ENCODE results near the gene ILF3. TPM values are rescaled to one million over a fixed set of nuclear protein-coding genes. Genes with fewer than 3 reads are reported as not detected.

Gene ILF3
- total RNA-seq, 2 donors from 2014 or later = 298 to 579 TPM

- ATAC-seq = no peak
- Mint-ChIP-seq H3K4me3 (no peak overlapping the region), H3K9me3 (no peaks in the 10 kb centered on the region), H3K36me3 (peaks cover 6% of the 10 kb centered on the region), H3K4me1 (ENCODE audit: low read depth in 2 of 2) (peaks cover 0 to 12% of the 10 kb centered on the region in 2 donors), H3K27me3 (no peaks in the 10 kb centered on the region), H3K27ac (no peak overlapping the region)
- no peak for DNase-seq (ENCODE audit: low spot score)
These were observed 22.3 kb upstream of the ILF3 start for GRCh38 chr19:10631874-10632273.

DNA sequence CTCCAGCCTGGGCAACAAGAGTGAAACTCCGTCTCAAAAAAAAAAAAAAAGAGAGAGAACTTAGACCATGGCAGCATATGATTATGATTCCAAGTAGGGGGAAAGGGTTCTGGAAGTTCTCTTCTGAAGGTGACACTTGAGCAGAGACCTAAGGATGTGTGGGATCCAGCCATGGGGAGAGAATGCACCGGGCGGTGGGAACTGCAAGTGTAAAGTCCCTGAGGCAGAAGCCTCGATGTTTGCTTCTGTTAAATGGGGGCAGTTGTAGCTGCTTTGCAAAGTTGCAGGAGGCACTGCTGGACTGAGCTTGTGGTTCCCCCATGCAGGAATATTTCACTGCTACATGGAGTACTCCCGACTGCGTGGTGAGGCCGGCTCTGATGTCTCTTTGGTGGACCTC, 19.7 kb upstream of the ILF3 start:
- H3K36me3 Mint-ChIP-seq = peaks cover 12% of the 10 kb centered on the region
- no peak overlapping the region for H3K4me3 Mint-ChIP-seq
- H3K27me3 Mint-ChIP-seq = no peaks in the 10 kb centered on the region
- H3K9me3 Mint-ChIP-seq = no peaks in the 10 kb centered on the region
- no peak for ATAC-seq
- H3K4me1 Mint-ChIP-seq (ENCODE audit: low read depth in 2 of 2) = peaks cover 8 to 21% of the 10 kb centered on the region in 2 donors
- no peak overlapping the region for H3K27ac Mint-ChIP-seq
- DNase-seq (ENCODE audit: low spot score) = no peak

GRCh38 chr19:10634963-10635362, 19.2 kb upstream of the ILF3 start:
- H3K4me3 Mint-ChIP-seq = no peak overlapping the region
- ATAC-seq = no peak
- H3K36me3 Mint-ChIP-seq = peaks cover 12% of the 10 kb centered on the region
- no peaks in the 10 kb centered on the region for H3K27me3 Mint-ChIP-seq
- H3K4me1 Mint-ChIP-seq (ENCODE audit: low read depth in 2 of 2) = peaks cover 8 to 22% of the 10 kb centered on the region in 2 donors
- no peaks in the 10 kb centered on the region for H3K9me3 Mint-ChIP-seq
- DNase-seq (ENCODE audit: low spot score) = no peak
- H3K27ac Mint-ChIP-seq = no peak overlapping the region

DNA sequence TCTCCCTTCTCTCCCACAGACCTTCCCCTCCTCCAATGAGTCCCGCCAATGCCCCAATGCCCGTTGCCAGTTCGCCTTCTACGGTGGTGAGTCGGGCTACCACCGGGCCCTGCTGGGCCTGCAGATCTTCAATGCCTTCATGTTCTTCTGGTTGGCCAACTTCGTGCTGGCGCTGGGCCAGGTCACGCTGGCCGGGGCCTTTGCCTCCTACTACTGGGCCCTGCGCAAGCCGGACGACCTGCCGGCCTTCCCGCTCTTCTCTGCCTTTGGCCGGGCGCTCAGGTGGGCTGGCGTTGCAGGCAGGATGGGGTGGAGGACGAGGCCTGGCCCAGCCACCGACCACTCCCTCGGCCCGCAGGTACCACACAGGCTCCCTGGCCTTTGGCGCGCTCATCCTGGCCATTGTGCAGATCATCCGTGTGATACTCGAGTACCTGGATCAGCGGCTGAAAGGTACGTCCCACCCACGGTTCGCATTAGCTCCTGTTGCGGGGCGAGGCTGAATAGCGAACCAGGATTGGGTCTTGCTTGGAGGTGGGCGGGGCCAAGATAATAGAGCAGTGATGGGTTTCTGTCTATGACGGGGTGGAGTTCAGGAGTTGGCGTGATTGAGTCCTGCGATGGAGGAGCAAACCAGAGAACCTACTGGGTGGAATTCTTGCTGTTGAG, 17.7 kb upstream of the ILF3 start:
- no peak for DNase-seq (ENCODE audit: low spot score)
- H3K27ac Mint-ChIP-seq = peak overlapping the region in 1 of 2 donors; percentile 19
- H3K36me3 Mint-ChIP-seq = peaks cover 12% of the 10 kb centered on the region
- no peaks in the 10 kb centered on the region for H3K27me3 Mint-ChIP-seq
- no peaks in the 10 kb centered on the region for H3K9me3 Mint-ChIP-seq
- peaks cover 8 to 22% of the 10 kb centered on the region in 2 donors for H3K4me1 Mint-ChIP-seq (ENCODE audit: low read depth in 2 of 2)
- no peak overlapping the region for H3K4me3 Mint-ChIP-seq
- ATAC-seq = no peak

- Mint-ChIP-seq H3K9me3 (no peaks in the 10 kb centered on the region), H3K36me3 (peaks cover 12% of the 10 kb centered on the region), H3K27me3 (no peaks in the 10 kb centered on the region), H3K4me3 (no peak overlapping the region), H3K4me1 (ENCODE audit: low read depth in 2 of 2) (peaks cover 8 to 22% of the 10 kb centered on the region in 2 donors), H3K27ac (peak overlapping the region in 1 of 2 donors; percentile 82)
- no peak for ATAC-seq
- DNase-seq (ENCODE audit: low spot score) = no peak
These were observed 16.3 kb upstream of the ILF3 start for GRCh38 chr19:10637894-10638293.

GRCh38 chr19:10639836-10640235, 14.3 kb upstream of the ILF3 start:
- ATAC-seq = peak; percentile 44 to 62
- no peak overlapping the region for H3K4me3 Mint-ChIP-seq
- H3K36me3 Mint-ChIP-seq = peaks cover 12% of the 10 kb centered on the region
- no peak for DNase-seq (ENCODE audit: low spot score)
- H3K9me3 Mint-ChIP-seq = no peaks in the 10 kb centered on the region
- no peaks in the 10 kb centered on the region for H3K27me3 Mint-ChIP-seq
- peak overlapping the region in 1 of 2 donors; percentile 82 for H3K27ac Mint-ChIP-seq
- H3K4me1 Mint-ChIP-seq (ENCODE audit: low read depth in 2 of 2) = peaks cover 21 to 33% of the 10 kb centered on the region in 2 donors

DNA sequence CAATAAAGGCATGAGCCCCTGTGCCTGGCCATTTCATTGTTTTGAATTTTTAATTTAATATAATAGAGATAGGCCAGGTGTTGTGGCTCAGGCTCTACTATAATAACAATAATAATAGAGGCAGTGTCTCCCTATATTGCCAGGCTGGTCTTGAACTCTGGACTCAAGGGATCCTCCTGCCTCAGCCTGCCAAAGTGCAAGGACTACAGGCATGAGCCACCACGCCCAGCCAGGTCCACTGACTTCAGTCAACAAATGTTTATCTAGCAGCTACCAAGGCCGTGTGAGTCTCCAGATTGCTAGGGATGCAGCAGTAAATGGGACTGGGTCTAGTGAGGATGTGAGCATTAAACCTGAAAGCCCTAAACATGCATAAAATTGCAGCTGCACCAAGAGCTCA, 13.8 kb upstream of the ILF3 start:
- no peaks in the 10 kb centered on the region for H3K9me3 Mint-ChIP-seq
- H3K4me3 Mint-ChIP-seq = no peak overlapping the region
- no peaks in the 10 kb centered on the region for H3K27me3 Mint-ChIP-seq
- DNase-seq (ENCODE audit: low spot score) (no peak), ATAC-seq (no peak)
- H3K27ac Mint-ChIP-seq = no peak overlapping the region
- H3K36me3 Mint-ChIP-seq = peaks cover 12% of the 10 kb centered on the region
- peaks cover 21 to 33% of the 10 kb centered on the region in 2 donors for H3K4me1 Mint-ChIP-seq (ENCODE audit: low read depth in 2 of 2)

DNA sequence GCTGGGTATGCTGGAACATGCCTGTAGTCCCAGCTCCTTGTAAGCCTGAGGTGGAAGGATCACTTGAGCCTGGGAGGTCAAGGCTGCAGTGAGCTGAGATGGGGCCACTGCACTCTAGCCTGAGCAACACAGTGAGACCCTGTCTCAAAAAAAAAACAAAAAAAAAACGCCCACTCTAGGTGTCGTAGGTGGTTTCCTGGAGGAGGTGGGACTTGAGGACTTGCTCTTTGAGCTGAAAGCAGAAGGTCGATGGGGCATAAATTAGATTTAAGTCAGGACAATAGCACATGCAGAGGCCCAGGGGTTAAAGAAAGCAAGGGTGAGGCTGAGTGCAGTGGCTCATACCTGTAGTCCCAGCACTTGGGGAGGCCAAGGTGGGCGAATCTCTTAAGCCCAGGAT, 12.9 kb upstream of the ILF3 start:
- Mint-ChIP-seq H3K36me3 (peaks cover 8% of the 10 kb centered on the region), H3K9me3 (no peaks in the 10 kb centered on the region), H3K4me3 (no peak overlapping the region), H3K27me3 (no peaks in the 10 kb centered on the region), H3K27ac (peak overlapping the region in 1 of 2 donors; percentile 74), H3K4me1 (ENCODE audit: low read depth in 2 of 2) (peaks cover 21 to 31% of the 10 kb centered on the region in 2 donors)
- DNase-seq (ENCODE audit: low spot score) (no peak), ATAC-seq (no peak)

DNA sequence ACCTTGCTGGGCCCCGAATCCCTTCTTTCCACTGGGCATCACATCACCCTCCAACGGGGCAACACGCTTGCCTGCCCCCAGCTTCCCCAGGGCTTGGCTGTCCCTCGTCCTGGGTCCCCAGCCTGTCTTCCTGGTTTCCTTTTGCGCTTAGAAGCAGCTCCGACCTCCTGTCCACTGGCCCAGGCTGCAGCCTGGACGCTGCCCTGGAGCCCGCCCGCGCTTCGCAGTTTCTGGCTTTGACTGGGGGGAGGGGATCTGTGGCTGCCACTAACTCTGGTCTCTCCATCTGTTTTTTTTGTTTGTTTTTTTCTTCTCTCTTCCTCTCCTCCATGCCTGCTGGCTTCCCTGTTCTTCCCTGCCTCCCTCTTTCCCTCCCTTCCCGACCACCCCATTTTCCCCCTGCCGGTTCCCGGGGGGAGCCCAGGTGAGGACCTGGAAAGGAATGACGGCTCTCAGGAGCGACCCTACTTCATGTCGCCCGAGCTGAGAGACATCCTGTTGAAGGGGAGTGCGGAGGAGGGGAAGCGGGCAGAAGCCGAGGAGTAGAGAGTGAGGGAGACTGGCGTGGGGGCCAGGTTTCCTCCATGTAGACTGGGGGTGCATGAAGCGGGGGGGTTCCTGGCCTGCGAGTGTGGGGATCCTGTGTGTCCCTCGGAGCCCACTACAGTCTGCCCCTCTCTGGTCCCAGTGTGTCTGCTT, 11.5 kb upstream of the ILF3 start:
- H3K4me1 Mint-ChIP-seq (ENCODE audit: low read depth in 2 of 2) = peaks cover 20 to 26% of the 10 kb centered on the region in 2 donors
- no peaks in the 10 kb centered on the region for H3K9me3 Mint-ChIP-seq
- DNase-seq (ENCODE audit: low spot score) = no peak
- ATAC-seq = no peak
- H3K4me3 Mint-ChIP-seq = no peak overlapping the region
- H3K27me3 Mint-ChIP-seq = no peaks in the 10 kb centered on the region
- peaks cover 6% of the 10 kb centered on the region for H3K36me3 Mint-ChIP-seq
- H3K27ac Mint-ChIP-seq = peak overlapping the region in 1 of 2 donors; percentile 55

DNA sequence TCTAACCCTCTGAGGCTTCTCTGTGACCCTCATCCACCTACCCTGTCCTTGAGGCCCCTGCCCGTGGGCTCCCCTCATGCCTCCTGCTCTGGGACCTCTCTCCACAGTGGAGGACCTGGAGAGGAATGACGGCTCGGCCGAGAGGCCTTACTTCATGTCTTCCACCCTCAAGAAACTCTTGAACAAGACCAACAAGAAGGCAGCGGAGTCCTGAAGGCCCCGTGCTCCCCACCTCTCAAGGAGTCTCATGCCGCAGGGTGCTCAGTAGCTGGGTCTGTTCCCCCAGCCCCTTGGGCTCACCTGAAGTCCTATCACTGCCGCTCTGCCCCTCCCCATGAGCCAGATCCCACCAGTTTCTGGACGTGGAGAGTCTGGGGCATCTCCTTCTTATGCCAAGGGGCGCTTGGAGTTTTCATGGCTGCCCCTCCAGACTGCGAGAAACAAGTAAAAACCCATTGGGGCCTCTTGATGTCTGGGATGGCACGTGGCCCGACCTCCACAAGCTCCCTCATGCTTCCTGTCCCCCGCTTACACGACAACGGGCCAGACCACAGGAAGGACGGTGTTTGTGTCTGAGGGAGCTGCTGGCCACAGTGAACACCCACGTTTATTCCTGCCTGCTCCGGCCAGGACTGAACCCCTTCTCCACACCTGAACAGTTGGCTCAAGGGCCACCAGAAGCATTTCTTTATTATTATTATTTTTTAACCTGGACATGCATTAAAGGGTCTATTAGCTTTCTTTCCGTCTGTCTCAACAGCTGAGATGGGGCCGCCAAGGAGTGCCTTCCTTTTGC, 10.8 kb upstream of the ILF3 start:
- H3K36me3 Mint-ChIP-seq = no peaks in the 10 kb centered on the region
- ATAC-seq = no peak
- H3K27me3 Mint-ChIP-seq = no peaks in the 10 kb centered on the region

GRCh38 chr19:10643968-10644259, 10.2 kb upstream of the ILF3 start:
- Mint-ChIP-seq H3K36me3 (no peaks in the 10 kb centered on the region), H3K27me3 (no peaks in the 10 kb centered on the region), H3K27ac (peak overlapping the region; percentile 55 to 85), H3K9me3 (no peaks in the 10 kb centered on the region), H3K4me1 (ENCODE audit: low read depth in 2 of 2) (peaks cover 13 to 25% of the 10 kb centered on the region in 2 donors), H3K4me3 (no peak overlapping the region)
- no peak for DNase-seq (ENCODE audit: low spot score)
- no peak for ATAC-seq

More for the DNA sequence above, 10.8 kb upstream of the ILF3 start:
- Mint-ChIP-seq H3K4me3 (no peak overlapping the region), H3K4me1 (ENCODE audit: low read depth in 2 of 2) (peaks cover 13 to 23% of the 10 kb centered on the region in 2 donors), H3K27ac (peak overlapping the region; percentile 55 to 85), H3K9me3 (no peaks in the 10 kb centered on the region)
- no peak for DNase-seq (ENCODE audit: low spot score)

DNA sequence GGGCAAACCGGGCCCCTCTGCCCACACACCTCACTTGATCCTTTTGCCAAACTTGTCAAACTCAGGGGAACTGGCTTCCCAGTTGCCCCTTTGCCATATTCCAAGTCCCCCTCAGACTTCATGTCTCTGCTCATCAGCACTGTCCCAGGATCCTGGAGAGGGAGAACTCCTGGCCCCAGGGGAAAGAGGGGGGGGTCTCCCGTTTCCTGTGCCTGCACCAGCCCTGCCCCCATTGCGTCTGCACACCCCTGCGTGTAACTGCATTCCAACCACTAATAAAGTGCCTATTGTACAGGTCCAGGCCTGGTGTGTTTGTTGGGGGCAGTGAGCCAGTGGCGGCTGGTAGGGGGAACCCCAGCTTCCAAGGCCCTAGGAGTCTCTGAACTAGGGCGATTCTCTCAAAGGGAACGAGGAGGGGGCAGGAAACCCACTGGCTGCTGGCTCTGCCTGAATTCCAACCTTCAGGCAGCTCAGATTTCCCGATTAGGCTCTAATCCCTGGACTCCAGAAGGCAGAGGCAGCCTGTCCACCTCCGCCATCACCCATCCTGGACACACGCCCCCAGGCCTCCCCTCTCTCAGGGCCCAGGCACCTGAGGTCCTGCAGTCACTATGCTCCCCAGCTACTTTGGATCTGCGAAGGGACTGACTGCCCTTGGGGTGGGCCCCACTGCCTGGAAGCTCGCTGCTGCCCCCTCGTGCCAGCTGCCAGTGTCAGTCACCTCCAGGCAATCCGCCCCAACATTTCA, 9.7 kb upstream of the ILF3 start:
- Mint-ChIP-seq H3K4me1 (ENCODE audit: low read depth in 2 of 2) (peaks cover 13 to 20% of the 10 kb centered on the region in 2 donors), H3K4me3 (no peak overlapping the region), H3K27me3 (no peaks in the 10 kb centered on the region), H3K27ac (peak overlapping the region; percentile 55 to 85), H3K9me3 (no peaks in the 10 kb centered on the region), H3K36me3 (no peaks in the 10 kb centered on the region)
- ATAC-seq (peak; percentile 89 to 90), DNase-seq (ENCODE audit: low spot score) (peak; percentile 91)

DNA sequence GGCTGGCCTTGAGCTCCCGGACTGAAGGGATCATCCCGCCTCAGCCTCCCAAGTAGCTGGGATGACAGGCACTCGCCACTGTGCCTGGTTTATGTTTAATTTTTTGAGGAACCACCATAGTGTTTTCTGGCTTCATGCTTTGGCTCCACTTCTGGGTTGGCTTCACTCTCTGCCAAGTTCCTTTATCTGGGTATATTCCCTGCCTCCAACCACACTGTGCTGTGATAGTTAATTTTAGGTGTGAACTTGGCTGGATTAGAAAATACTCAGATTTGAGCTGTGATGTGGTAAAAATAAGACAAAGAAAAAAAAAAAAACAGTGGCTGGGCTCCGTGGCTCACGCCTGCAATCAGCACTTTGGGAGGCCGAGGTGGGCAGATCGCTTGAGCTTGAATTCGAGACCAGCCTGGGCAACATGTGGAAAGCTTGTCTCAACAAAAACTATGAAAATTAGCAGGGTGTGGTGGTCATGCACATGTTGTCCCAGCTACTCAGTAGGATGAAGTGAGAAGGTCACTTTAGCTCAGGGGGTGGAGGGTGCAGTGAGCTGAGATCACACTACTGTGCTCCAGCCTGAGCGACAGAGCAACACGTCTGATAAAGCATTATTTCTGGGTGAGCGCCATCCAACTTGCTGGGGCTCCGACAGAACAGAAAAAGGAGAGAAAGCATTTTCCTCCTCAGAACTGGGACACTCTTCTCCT, 7.5 kb upstream of the ILF3 start:
- H3K9me3 Mint-ChIP-seq = no peaks in the 10 kb centered on the region
- no peak overlapping the region for H3K4me3 Mint-ChIP-seq
- no peak for ATAC-seq
- DNase-seq (ENCODE audit: low spot score) = no peak
- peaks cover 13 to 19% of the 10 kb centered on the region in 2 donors for H3K4me1 Mint-ChIP-seq (ENCODE audit: low read depth in 2 of 2)
- H3K27ac Mint-ChIP-seq = no peak overlapping the region
- no peaks in the 10 kb centered on the region for H3K27me3 Mint-ChIP-seq
- H3K36me3 Mint-ChIP-seq = no peaks in the 10 kb centered on the region
